Measurements from ENCODE around the gene RFLNA. TPM values are rescaled to one million over a fixed set of nuclear protein-coding genes. Genes with fewer than 3 reads are reported as not detected.

RFLNA gene
- total and polyA plus RNA-seq, 2 of the 4 experiments (the other 2 are of a cell fraction): not detected

- CTCF ChIA-PET: no interaction called here
- Histone ChIP-seq H3K36me3 (ENCODE audit: control insufficient read depth, insufficient read depth, low read length) (peaks cover 12% of the 10 kb centered on the region), H3K23ac (ENCODE audit: low read depth, low read length) (no peak overlapping the region), H2AK5ac (ENCODE audit: low read depth, low read length) (no peak overlapping the region), H4K5ac (ENCODE audit: low read depth, low read length) (no peak overlapping the region), H3K56ac (ENCODE audit: extremely low read depth, insufficient read depth, low read length) (no peak overlapping the region), H3K4me3 (ENCODE audit: insufficient read depth, low read depth, low read length) (no peak overlapping the region), H3K14ac (replicated peaks; ENCODE audit: low read depth, low read length) (no peak overlapping the region), H2BK5ac (ENCODE audit: low read depth, low read length, poor library complexity, severe bottlenecking) (no peak overlapping the region), H2BK15ac (ENCODE audit: low read depth, low read length) (no peak overlapping the region), H4K8ac (ENCODE audit: low read depth in 2 of 2, low read length in 2 of 2) (no peak overlapping the region), H2BK20ac (ENCODE audit: low read depth, low read length) (no peak overlapping the region), H3K18ac (ENCODE audit: low read depth, low read length) (no peak overlapping the region), H3K79me1 (ENCODE audit: low read depth in 1 of 2, low read length in 2 of 2) (no peaks in the 10 kb centered on the region), H3K4me1 (ENCODE audit: control insufficient read depth, insufficient read depth, low read length) (no peaks in the 10 kb centered on the region), H3K9me3 (ENCODE audit: control insufficient read depth, insufficient read depth, low read length) (peaks cover 12% of the 10 kb centered on the region), H2AFZ (replicated peaks; ENCODE audit: low read length, poor library complexity) (no peak overlapping the region), H3K27ac (ENCODE audit: insufficient read depth, low read length) (no peak overlapping the region), H4K20me1 (ENCODE audit: insufficient read depth, low read length) (peaks cover 26% of the 10 kb centered on the region), H3K4ac (ENCODE audit: low read depth, low read length) (no peak overlapping the region), H3K9ac (ENCODE audit: low read depth, low read length) (no peak overlapping the region), H2BK120ac (ENCODE audit: low read depth, low read length) (no peak overlapping the region), H3K9me1 (ENCODE audit: insufficient read depth, low read length) (peaks cover 4% of the 10 kb centered on the region; the same call in 1 of the 2 replicates), H2AK9ac (replicated peaks; ENCODE audit: low read depth, low read length, poor library complexity) (no peak overlapping the region), H3K27me3 (ENCODE audit: control insufficient read depth, insufficient read depth, low read length) (peaks cover 32% of the 10 kb centered on the region; the same call in 1 of the 2 replicates), H3K4me2 (ENCODE audit: low read depth, low read length) (no peak overlapping the region), H4K91ac (ENCODE audit: insufficient read depth, low read depth, low read length) (no peak overlapping the region)
- in situ Hi-C loops (cut with MboI; ENCODE audit: low sequenced_read_pairs) (loop anchor here (5.0 kb wide), 1 partner anchor 282 kb away; no protein-coding TSS in a partner anchor), dilution Hi-C loops (cut with HindIII; ENCODE audit: low sequenced_read_pairs, unreplicated experiment) (no loop called here), intact Hi-C loops (cut with micrococcal nuclease) (loop anchor here (5.0 kb wide), 1 partner anchor 267 kb away; no protein-coding TSS in a partner anchor)
- POLR2A ChIA-PET (ENCODE audit: unreplicated experiment): interaction anchor here (0.5 kb wide), 1 partner anchor 390 kb away, joined by 3 read pairs; no protein-coding TSS in a partner anchor
- no TSS peak for BruUV-seq (replicated peaks)
- WGBS, 2 experiments (ENCODE audit: extremely low coverage in 2 of 2, insufficient read length in 1 of 2): 70% methylated on average over 3 of the region's 11 CpGs; no CpG with 5 or more reads in 1 of the 2 experiments
- TF ChIP-seq, protein P1, sequence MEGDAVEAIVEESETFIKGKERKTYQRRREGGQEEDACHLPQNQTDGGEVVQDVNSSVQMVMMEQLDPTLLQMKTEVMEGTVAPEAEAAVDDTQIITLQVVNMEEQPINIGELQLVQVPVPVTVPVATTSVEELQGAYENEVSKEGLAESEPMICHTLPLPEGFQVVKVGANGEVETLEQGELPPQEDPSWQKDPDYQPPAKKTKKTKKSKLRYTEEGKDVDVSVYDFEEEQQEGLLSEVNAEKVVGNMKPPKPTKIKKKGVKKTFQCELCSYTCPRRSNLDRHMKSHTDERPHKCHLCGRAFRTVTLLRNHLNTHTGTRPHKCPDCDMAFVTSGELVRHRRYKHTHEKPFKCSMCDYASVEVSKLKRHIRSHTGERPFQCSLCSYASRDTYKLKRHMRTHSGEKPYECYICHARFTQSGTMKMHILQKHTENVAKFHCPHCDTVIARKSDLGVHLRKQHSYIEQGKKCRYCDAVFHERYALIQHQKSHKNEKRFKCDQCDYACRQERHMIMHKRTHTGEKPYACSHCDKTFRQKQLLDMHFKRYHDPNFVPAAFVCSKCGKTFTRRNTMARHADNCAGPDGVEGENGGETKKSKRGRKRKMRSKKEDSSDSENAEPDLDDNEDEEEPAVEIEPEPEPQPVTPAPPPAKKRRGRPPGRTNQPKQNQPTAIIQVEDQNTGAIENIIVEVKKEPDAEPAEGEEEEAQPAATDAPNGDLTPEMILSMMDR (conservative IDR thresholded peaks at IDR 0.05; ENCODE audit: low read depth, low read length): no peak
- TF ChIP-seq BHLHE40 (IDR thresholded peaks at IDR 0.05; ENCODE audit: low read depth, low read length) (no peak), CHD1 (IDR thresholded peaks at IDR 0.05; ENCODE audit: low read depth, low read length) (no peak), MAZ (IDR thresholded peaks at IDR 0.05; ENCODE audit: borderline replicate concordance, low read depth, low read length) (no peak)
- ATAC-seq (ENCODE audit: low read depth) (no peak), DNase-seq (no peak)
These were observed 24.6 kb downstream of the RFLNA start for GRCh38 chr12:124319368-124320050.

Measured in IMR-90 (cell line).